HG02840 (cell line): Measurements from ENCODE around the gene IDH3G.
"Not testable (repeated sequence)": the region's sequence is repeated elsewhere in the genome, so short reads cannot be mapped to it uniquely, and the experiment has no call there.

ENCODE experiments used
- ATAC-seq: cut with Tn5 transposase; IDR thresholded peaks from one replicate; pipeline ENCODE4 v1.9.1; 2021; ENCODE audit warnings: mild to moderate bottlenecking, moderate library complexity, moderate number of reproducible peaks; ENCODE audit not compliant: unreplicated experiment, low FRiP score

The IDH3G gene

GRCh38 chrX:153763989-153764755, 30.0 kb downstream of the IDH3G start, which contains the start of gene PLXNB3:
PLXNB3 (plus strand) TSS chrX:153764249; CDS start chrX:153765536, 1,287 bp downstream.
- ATAC-seq: no peak

- no peak for ATAC-seq
These were observed 30.8 kb downstream of the IDH3G start for GRCh38 chrX:153763298-153763932.

GRCh38 chrX:153762626-153763173, 31.5 kb downstream of the IDH3G start:
- ATAC-seq: no peak

GRCh38 chrX:153761863-153762262, 32.3 kb downstream of the IDH3G start:
- ATAC-seq: no peak

GRCh38 chrX:153755136-153755535, 39.0 kb downstream of the IDH3G start:
- no peak for ATAC-seq

GRCh38 chrX:153750127-153750774, 43.9 kb downstream of the IDH3G start:
- ATAC-seq: no peak

- ATAC-seq: not testable (repeated sequence)
These were observed 45.2 kb downstream of the IDH3G start for GRCh38 chrX:153749017-153749416.

- ATAC-seq: not testable (repeated sequence)
These were observed 47.2 kb downstream of the IDH3G start for GRCh38 chrX:153746991-153747390.

GRCh38 chrX:153746359-153746758, 47.8 kb downstream of the IDH3G start:
- no peak for ATAC-seq

- ATAC-seq: not testable (repeated sequence)
These were observed 49.1 kb downstream of the IDH3G start for GRCh38 chrX:153745067-153745433.

GRCh38 chrX:153744210-153745066, 49.7 kb downstream of the IDH3G start:
- no peak for ATAC-seq

- ATAC-seq: not testable (repeated sequence)
These were observed 50.5 kb downstream of the IDH3G start for GRCh38 chrX:153743468-153744209.

- not testable (repeated sequence) for ATAC-seq
These were observed 51.2 kb downstream of the IDH3G start for GRCh38 chrX:153742796-153743467.

- not testable (repeated sequence) for ATAC-seq
These were observed 52.1 kb downstream of the IDH3G start for GRCh38 chrX:153742111-153742510.

- ATAC-seq: no peak
These were observed 52.7 kb downstream of the IDH3G start for GRCh38 chrX:153741446-153741845.

GRCh38 chrX:153740631-153741222, 53.4 kb downstream of the IDH3G start:
- no peak for ATAC-seq

- no peak for ATAC-seq
These were observed 54.3 kb downstream of the IDH3G start for GRCh38 chrX:153739754-153740486.

GRCh38 chrX:153738056-153738605, 56.0 kb downstream of the IDH3G start:
- ATAC-seq: no peak
